AG09309 (cell line): ENCODE results near the gene DGKQ.
"Not testable (repeated sequence)": the region's sequence is repeated elsewhere in the genome, so short reads cannot be mapped to it uniquely, and the experiment has no call there.

ENCODE experiments used
- DNase-seq: peaks from one replicate; pipeline ENCODE4 v3.0.0-alpha.2; 2010; ENCODE audit warnings: low read depth
- H3K4me3 ChIP-seq: 2 replicates; pipeline ENCODE4 v1.5.1; 2011; ENCODE audit warnings: mild to moderate bottlenecking, low read depth, low read length, moderate library complexity; ENCODE audit not compliant: control insufficient read depth
- TF ChIP-seq, protein P1 (sequence below): IDR thresholded peaks from 2 replicates; pipeline ENCODE4 v1.5.1; 2011; ENCODE audit warnings: mild to moderate bottlenecking, low read depth, low read length, inconsistent platforms; ENCODE audit not compliant: insufficient read depth, control insufficient read depth; ENCODE audit errors: missing control alignments

Gene DGKQ

DNA sequence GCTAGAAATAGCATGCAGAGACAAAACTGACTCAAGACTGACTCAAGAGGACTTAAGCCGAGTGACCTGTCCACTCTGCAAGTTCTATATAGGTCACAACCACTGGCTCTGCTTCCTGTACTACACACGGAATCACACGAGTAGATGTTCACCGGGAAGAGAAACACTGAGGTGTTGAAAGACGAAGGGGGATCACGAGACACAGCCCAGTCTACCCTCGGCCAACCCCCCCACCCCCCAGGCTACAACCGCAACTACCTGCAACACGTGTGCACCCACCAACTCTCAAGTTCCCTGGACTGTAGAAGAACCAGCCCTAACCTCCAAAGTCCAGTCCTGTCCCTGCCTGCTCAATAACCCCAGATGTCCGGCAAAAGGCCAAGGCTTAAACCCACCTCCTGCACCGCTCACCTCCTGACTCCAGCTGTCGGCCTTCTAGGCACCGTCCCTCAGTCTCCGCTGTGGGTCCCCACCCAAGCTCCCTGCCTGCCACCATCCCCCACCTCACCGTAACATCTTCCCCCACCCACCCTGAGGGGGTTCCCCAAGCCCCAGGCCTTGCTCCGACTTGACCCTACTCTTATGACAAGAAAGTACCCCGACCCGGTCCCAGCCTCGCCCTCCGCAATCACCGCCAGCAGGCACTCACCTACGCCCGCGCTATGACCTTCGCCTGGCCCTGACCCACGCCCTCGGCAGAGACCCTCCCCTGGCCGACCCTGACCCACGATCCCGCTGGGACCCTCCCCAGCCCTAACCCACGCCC lies 42.0 kb downstream of the DGKQ start:
- TF ChIP-seq, protein P1, sequence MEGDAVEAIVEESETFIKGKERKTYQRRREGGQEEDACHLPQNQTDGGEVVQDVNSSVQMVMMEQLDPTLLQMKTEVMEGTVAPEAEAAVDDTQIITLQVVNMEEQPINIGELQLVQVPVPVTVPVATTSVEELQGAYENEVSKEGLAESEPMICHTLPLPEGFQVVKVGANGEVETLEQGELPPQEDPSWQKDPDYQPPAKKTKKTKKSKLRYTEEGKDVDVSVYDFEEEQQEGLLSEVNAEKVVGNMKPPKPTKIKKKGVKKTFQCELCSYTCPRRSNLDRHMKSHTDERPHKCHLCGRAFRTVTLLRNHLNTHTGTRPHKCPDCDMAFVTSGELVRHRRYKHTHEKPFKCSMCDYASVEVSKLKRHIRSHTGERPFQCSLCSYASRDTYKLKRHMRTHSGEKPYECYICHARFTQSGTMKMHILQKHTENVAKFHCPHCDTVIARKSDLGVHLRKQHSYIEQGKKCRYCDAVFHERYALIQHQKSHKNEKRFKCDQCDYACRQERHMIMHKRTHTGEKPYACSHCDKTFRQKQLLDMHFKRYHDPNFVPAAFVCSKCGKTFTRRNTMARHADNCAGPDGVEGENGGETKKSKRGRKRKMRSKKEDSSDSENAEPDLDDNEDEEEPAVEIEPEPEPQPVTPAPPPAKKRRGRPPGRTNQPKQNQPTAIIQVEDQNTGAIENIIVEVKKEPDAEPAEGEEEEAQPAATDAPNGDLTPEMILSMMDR: no peak
- peak; percentile 43 for DNase-seq

DNA sequence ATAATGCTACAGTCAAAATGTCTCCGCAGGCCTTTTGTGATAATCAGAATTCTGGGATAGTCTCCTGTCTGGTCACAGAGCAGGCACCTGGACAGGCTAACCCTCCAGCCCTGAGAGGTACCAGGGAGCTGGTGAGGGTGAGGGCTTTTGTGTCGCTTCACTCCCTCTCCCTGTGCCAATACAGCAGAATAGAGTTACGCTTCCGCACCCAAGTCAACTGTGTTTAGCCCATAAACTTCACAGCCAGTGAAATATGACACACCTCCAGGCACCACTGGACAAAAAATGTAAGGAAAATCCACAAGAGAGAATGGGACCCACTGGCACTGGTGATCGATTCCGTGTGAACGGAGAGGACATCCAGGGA lies 42.6 kb downstream of the DGKQ start:
- TF ChIP-seq, protein P1: no peak
- DNase-seq: no peak

More for the DNA sequence above, 42.0 kb downstream of the DGKQ start:
- peak overlapping the region; percentile 99 for H3K4me3 ChIP-seq

DNA sequence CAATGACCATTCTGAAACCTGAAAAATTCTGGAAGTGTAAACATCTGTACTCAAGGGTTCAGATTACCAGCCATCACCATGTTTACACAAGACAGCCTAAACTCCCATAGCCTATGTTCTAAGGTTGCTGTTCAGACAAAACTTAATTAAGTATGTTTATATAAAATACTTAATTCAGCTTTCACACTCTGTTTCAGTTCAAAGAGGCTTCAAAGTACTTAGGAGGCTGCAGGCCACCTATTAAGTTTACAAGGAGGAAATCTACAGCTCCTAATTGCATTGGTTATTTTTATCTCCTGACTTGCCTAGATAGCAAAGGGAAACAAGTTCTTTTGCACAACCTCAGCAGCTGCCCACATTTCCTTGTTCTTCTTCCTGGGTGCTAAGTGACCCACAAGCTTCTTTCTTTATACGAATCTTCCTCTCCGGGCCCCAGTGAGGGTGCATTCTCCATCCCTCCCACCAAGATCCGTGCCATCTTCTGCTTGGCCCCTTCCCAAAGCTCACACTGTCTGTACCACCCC lies 43.3 kb downstream of the DGKQ start:
- DNase-seq: no peak
- TF ChIP-seq, protein P1: no peak
- H3K4me3 ChIP-seq: peak overlapping the region; percentile 13

More for the DNA sequence above, 42.6 kb downstream of the DGKQ start:
- peak overlapping the region; percentile 99 for H3K4me3 ChIP-seq

DNA sequence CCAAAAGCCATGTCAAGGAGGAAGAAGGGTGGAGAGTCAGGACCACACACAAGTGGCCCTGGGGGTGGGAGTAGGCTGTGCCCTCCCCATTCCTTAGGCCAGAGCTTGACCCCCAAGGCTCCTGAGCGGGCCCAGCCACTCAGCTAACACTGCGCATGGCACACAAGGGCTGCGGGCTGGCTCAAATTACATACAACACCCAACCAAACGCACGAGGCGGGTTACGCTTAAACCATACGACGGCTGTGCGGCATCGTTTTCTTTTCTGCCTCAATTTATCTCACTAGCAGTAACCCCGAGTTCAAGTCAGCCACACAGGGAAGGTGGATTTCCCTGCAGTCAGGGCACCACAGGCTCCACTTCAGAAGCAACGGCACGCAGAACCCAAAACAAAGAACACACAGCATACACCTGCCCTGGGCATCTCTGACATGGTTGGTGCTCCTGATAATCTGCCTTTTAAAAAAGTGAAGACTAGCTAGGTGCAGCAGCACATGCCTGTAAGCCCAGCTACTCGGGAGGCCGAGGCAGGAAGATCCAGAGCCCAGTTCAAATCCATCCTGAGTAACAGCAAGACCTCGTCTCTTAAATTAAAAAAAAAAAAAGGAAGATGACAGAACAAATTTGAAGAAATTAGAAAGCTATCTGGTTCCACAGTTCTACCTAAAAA lies 44.1 kb downstream of the DGKQ start:
- no peak overlapping the region for H3K4me3 ChIP-seq
- no peak for DNase-seq
- TF ChIP-seq, protein P1: no peak

DNA sequence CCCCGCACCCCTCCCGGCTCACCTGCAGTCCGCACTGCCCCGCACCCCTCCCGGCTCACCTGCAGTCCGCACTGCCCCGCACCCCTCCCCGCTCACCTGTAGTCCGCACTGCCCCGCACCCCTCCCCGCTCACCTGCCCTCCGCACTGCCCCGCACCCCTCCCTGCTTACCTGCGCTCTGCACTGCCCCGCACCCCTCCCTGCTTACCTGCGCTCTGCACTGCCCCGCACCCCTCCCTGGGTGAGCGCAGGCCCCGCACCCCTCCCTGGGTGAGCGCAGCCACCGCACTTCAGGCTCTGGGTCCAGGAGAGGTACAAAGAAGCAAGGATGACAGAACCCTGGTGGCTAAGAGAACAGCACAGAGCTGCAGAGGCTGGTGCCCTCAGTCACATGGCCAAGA lies 45.8 kb downstream of the DGKQ start:
- not testable (repeated sequence) for H3K4me3 ChIP-seq, DNase-seq

DNA sequence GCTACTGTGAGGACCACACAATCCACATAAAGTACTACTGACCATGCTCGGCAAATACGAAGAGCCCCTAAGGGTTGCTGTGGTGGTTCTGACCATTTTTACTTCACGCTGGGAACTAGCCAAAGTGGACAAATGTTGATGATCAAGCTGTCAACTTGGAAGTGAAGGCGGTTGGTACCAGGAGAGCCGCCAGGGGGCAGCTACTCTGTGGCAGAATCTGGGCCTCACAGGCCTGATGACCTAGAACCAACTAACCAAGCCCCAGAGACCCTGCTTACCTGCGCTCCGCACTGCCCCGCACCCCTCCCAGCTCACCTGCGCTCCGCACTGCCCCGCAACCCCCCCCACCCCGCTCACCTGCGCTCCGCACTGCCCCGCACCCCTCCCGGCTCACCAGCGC lies 46.8 kb downstream of the DGKQ start:
- H3K4me3 ChIP-seq: no peak overlapping the region
- DNase-seq: no peak
- TF ChIP-seq, protein P1: peak; percentile 3
